HG03565 (cell line): ENCODE data around the gene ARL13A.
"Not testable (repeated sequence)": the region's sequence is repeated elsewhere in the genome, so short reads cannot be mapped to it uniquely, and the experiment has no call there.

Experiments used
- ATAC-seq: cut with Tn5 transposase; IDR thresholded peaks from one replicate; pipeline ENCODE4 v1.9.1; 2021; ENCODE audit warnings: mild to moderate bottlenecking, moderate library complexity; ENCODE audit not compliant: unreplicated experiment

ARL13A gene

DNA sequence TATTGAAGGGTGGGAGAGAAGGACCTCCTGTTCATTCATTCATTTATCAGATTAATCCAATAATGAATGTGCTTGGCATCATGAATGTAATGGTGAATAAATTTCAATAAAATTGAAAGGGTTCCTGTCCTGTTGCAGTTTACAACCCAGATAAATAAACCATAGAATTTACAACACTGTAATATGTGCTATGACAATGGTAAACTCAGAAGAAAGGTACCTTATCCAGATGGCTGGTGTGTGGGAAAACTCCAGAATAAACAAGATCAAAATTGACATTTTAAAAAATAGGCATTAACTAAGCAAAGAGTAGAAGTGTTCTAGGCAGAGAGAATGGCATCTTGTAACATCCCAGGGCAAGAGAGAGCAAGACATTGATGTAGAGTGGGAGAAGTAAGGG, 15.3 kb downstream of the ARL13A start:
- ATAC-seq, result no peak

DNA sequence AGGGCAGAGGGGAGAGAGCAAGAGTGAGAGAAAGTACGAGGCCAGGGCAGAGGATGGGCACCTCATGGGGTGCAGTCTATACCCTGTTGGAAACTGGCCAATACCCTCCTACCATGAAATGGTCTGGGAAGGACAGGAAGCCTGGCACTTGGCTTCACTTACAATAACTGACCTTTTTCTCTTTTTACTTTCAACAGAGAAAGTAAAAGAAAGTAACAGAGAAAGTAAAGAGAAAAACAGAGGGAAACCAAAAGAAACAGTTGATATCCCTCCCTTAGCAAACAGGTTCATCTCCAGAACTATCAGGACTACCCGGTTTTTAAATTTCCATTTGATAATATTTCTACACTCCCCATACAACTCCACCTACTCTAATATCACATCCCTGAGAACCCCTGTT, 20.6 kb downstream of the ARL13A start:
- ATAC-seq, result no peak

DNA sequence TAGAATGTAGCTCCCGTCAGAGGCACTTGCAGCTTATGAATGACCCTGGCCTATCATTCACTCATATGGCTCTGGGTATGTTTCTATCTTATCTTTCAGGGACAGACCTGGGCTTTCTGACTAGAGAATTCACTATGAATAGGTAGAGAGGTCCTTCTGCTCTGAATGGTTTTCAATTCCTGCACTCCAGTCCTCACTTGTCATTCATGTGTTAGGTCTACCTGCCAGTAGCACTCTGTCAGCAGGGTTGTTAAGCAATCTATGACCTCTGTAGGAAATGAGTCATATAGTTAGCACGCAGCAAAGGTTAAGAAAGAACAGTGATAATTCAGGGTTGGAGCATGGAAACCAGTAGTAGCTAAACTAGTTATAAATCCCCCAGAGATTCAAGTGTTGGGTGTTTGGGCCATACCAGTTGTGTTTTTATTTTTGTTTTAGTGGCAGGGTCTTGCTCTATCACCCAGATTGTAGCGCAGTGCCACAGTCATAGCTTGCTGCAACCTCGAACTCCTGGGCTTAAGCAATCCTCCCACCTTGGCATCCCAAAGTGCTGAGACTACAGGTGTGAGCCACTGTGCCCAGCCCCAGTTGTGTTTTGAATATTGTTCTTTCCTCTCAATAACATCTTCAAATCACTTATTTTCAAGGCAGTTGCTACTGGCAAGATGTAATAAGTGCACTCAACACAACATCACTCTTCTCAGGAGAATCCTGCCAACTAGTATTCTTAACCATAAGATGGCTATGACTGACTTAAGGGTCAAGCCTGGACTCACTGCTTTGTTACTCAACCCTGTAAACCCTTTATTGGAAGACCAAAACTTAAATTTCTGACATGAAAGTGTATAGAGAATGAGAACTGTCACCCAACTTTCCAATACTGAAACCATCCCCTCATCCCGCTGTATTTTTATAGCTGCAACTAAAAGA, 25.1 kb downstream of the ARL13A start:
- peak; percentile 95 for ATAC-seq

DNA sequence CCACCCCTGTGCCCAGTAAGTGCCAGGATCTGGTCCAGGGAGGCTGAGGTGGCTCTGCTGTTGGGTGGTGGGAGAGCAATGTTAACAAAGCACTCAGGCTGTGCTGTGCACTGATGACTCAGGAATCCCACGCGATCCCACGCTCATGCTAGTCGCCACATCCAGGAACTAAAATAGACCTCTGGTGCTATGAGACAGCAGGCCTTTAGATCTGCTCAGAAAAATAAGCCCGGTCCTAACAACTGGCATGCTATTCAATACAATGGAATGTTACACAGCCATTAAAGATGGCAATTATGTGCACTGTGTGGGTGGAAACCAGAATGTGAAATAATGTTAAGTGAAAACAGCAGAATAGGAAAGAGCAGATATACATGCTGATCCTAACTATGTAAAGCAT, 26.0 kb downstream of the ARL13A start:
- no peak for ATAC-seq

DNA sequence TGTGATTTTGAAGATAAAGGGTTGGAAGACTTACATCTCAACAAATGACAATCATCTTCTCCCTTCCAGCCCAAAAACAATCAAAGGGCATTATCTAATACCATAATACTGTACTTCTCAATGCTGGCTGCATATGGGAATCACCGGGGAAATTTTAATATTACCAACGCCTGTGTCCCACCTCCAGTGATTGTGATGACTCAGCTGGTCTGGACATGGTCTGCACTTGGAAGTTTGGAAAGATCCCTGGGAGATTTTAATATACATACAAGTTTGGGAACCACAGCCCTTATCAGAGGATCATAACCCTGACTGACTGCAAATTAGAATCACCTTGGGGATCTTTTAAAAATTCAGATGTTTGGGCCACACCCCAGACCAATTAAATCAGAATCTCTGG, 29.9 kb downstream of the ARL13A start:
- no peak for ATAC-seq

DNA sequence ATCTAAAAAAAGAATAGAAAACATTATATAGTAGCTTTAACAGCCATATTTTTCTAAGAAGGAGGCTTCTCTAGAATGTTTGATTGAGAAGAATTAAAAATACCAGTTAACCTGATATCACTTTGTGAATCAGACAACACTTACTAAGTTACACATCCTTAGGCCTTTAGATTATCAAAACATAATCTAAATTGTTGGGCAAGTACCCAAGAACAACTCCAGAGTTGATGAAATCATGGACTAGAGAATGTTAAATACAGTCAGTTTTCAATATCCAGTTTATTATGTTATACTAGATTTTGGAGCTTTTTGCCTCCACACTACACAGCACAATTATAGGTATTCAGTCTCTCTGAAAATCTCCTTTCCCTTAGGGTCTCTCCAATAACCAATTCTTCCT, 39.6 kb downstream of the ARL13A start:
- no peak for ATAC-seq

DNA sequence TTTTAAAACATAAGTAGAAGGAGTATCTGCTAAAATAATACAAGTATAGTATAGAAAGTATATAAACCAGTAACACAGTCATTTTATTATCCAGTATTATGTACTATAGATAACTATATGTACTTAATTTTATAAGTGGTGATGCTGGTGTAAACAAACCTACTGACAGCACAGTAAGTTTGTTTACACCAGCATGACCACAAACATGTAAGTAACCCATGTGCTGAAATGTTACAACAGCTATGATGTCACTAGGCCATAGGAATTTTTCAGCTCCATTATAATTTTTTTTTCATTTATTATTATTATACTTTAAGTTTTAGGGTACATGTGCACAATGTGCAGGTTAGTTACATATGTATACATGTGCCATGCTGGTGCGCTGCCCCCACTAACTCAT, 42.5 kb downstream of the ARL13A start:
- not testable (repeated sequence) for ATAC-seq

DNA sequence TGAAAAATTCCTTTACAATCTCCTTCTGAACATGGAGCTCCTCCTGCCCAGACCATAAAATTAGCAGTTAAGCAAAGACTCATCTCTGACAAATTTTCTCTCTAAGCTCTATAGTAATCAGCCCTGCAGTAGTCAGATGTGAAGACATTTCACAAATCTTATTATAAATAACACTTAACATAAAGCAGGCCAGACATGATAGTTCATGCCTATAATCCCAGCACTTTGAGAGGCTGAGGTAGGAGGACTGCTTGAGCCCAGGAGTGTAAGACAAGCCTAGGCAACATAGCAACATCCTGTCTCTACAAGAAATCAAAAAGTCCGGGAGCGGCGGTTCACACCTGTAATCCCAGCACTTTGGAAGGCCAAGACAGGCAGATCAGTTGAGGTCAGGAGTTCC, 52.5 kb downstream of the ARL13A start:
- ATAC-seq, result no peak

DNA sequence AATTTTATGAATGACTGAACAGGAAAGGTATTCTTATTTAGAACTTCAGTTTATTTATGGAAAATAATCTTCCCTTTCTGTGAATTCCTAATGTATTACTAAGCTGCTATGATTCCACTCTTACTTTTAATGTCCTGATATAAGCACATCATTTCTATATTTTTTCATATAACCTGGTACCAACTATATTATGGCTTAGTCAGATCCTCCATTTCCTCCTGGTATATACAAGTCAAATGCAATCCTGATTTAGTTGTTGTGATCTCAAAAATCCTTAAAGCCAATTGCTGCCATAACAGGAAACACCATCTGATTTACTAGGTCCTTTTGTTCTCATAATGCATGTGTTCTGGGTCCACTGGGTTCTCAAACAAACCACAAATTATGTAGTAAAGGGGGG, 55.6 kb downstream of the ARL13A start:
- no peak for ATAC-seq

DNA sequence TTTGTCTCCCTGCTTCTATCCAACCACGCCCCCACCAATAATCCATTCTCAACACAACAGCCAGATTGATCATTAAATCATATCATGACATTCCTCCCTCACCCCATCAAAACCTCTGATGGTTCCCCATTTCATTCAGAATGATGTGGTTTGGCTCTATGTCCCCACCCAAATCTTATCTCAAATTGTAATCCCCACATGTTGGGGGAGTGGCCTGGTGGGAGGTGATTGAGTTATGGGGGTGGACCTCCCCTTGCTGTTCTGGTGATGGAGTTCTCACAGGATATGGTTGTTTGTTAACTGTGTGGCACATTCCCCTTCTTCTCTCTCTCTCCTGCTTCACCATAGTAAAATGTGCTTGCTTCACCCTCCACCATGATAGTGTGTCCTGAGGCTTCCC, 59.1 kb downstream of the ARL13A start:
- ATAC-seq, result no peak

DNA sequence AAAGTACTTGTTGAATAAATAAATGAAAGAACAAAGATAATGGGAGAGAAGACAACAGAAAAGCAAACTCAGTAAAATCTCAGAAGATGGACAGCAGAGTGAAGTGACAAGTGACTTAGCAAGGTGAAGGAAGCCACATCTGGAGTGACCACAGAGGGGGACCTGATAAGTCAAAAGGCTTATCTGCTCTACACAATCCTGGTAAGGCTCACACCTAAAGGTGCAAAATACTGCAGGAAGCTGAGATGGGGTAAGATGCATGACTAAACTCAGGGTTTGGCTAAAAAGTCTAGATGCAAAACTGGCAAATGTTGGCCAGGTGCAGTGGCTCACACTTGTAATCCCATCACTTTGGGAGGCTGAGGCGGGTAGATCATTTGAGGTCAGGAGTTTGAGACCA, 60.2 kb downstream of the ARL13A start:
- no peak for ATAC-seq

DNA sequence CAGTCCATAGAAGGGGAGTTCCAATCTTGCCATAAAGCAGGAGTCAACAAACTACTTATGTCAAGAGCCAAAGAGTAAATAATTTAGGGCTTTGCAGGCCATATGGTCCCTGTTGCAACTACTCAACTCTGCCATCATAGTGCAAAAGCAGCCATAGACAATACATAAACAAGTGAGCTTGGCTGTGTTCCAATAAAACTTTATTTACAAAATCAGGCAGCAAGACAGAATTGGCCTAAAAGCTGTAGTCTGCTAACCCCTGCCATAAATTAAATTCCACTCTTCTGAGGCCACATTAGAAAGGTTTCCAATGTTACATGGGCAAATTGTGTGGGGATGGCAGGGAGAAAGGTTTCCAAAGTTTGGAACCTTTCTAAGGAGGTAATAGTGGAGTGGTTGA, 67.7 kb downstream of the ARL13A start:
- ATAC-seq, result no peak

DNA sequence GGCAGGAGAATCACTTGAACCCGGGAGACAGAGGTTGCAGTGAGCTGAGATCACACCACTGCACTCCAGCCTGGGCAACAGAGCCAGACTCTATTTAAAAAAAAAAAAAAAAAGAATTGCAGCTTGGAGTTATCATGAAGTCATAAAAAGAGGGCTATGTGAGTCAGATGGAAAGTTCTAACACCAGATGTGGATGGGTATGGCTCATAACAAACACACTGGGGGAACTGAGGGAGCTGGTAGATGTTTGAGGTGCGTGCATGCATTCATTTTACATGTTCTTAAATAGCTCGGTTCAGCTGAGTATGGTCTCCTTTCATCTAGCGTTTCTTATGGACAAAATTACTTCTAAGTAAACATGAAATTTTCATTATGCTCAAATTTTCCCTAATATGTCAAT, 70.7 kb downstream of the ARL13A start:
- no peak for ATAC-seq
